ENCODE data around the gene SWT1.

SWT1 gene

GRCh38 chr1:185280589-185280988, 123.6 kb downstream of the SWT1 start:
- H3K4me2 ChIP-seq (ENCODE audit: low read length), result no peak overlapping the region
- no peak for TF ChIP-seq CTCF (IDR thresholded peaks at IDR 0.05; ENCODE audit: low read length)
- TF ChIP-seq EZH2 (IDR thresholded peaks at IDR 0.05; ENCODE audit: borderline replicate concordance, low read length), result no peak

GRCh38 chr1:185281245-185281644, 124.3 kb downstream of the SWT1 start:
- no peaks in the 10 kb centered on the region for H3K36me3 ChIP-seq (ENCODE audit: insufficient read depth, low read length)
- no peaks in the 10 kb centered on the region for H4K20me1 ChIP-seq (ENCODE audit: insufficient read depth, low read length)
- H3K79me2 ChIP-seq (ENCODE audit: insufficient read depth, low read length), result no peaks in the 10 kb centered on the region
- no peaks in the 10 kb centered on the region for H3F3A ChIP-seq (ENCODE audit: insufficient read depth, low read length)
- no peak overlapping the region for H3K27ac ChIP-seq (ENCODE audit: low read depth, low read length, poor library complexity, severe bottlenecking)
- no peaks in the 10 kb centered on the region for H3K4me1 ChIP-seq (ENCODE audit: insufficient read depth, low read length, severe bottlenecking)
- no peak overlapping the region for H3K9ac ChIP-seq (ENCODE audit: low read length)
- no peak overlapping the region for H3K4me2 ChIP-seq (ENCODE audit: low read length)
- H2AFZ ChIP-seq (ENCODE audit: low read length), result no peak overlapping the region
- no peaks in the 10 kb centered on the region for H3K9me2 ChIP-seq (ENCODE audit: low read depth, low read length)
- H3K4me3 ChIP-seq (ENCODE audit: low read depth, low read length, poor library complexity, severe bottlenecking), result no peak overlapping the region
- H3K9me3 ChIP-seq (ENCODE audit: low read length), result no peaks in the 10 kb centered on the region
- TF ChIP-seq EZH2 (IDR thresholded peaks at IDR 0.05; ENCODE audit: borderline replicate concordance, low read length) (no peak), CTCF (IDR thresholded peaks at IDR 0.05; ENCODE audit: low read length) (no peak)
- no peaks in the 10 kb centered on the region for H3K27me3 ChIP-seq (ENCODE audit: insufficient read depth, low read length)

More at GRCh38 chr1:185280589-185280988, 123.6 kb downstream of the SWT1 start:
- no peaks in the 10 kb centered on the region for H4K20me1 ChIP-seq (ENCODE audit: insufficient read depth, low read length)
- no peaks in the 10 kb centered on the region for H3K79me2 ChIP-seq (ENCODE audit: insufficient read depth, low read length)
- no peaks in the 10 kb centered on the region for H3K9me2 ChIP-seq (ENCODE audit: low read depth, low read length)
- H3K36me3 ChIP-seq (ENCODE audit: insufficient read depth, low read length), result no peaks in the 10 kb centered on the region
- H2AFZ ChIP-seq (ENCODE audit: low read length), result no peak overlapping the region
- no peak overlapping the region for H3K27ac ChIP-seq (ENCODE audit: low read depth, low read length, poor library complexity, severe bottlenecking)
- H3K9ac ChIP-seq (ENCODE audit: low read length), result no peak overlapping the region
- no peaks in the 10 kb centered on the region for H3K4me1 ChIP-seq (ENCODE audit: insufficient read depth, low read length, severe bottlenecking)
- H3K9me3 ChIP-seq (ENCODE audit: low read length), result no peaks in the 10 kb centered on the region
- no peaks in the 10 kb centered on the region for H3F3A ChIP-seq (ENCODE audit: insufficient read depth, low read length)
- H3K4me3 ChIP-seq (ENCODE audit: low read depth, low read length, poor library complexity, severe bottlenecking), result no peak overlapping the region
- no peaks in the 10 kb centered on the region for H3K27me3 ChIP-seq (ENCODE audit: insufficient read depth, low read length)

GRCh38 chr1:185284116-185284515, 127.1 kb downstream of the SWT1 start:
- H3K27ac ChIP-seq (ENCODE audit: low read depth, low read length, poor library complexity, severe bottlenecking), result no peak overlapping the region

More at GRCh38 chr1:185284116-185284515, 127.1 kb downstream of the SWT1 start:
- H3K9me2 ChIP-seq (ENCODE audit: low read depth, low read length), result no peaks in the 10 kb centered on the region
- H3F3A ChIP-seq (ENCODE audit: insufficient read depth, low read length), result no peaks in the 10 kb centered on the region
- no peak overlapping the region for H2AFZ ChIP-seq (ENCODE audit: low read length)
- no peaks in the 10 kb centered on the region for H3K9me3 ChIP-seq (ENCODE audit: low read length)
- H3K36me3 ChIP-seq (ENCODE audit: insufficient read depth, low read length), result no peaks in the 10 kb centered on the region
- TF ChIP-seq CTCF (IDR thresholded peaks at IDR 0.05; ENCODE audit: low read length), result no peak
- no peak for TF ChIP-seq EZH2 (IDR thresholded peaks at IDR 0.05; ENCODE audit: borderline replicate concordance, low read length)
- H3K4me3 ChIP-seq (ENCODE audit: low read depth, low read length, poor library complexity, severe bottlenecking), result no peak overlapping the region
- H4K20me1 ChIP-seq (ENCODE audit: insufficient read depth, low read length), result no peaks in the 10 kb centered on the region
- no peak overlapping the region for H3K9ac ChIP-seq (ENCODE audit: low read length)
- no peaks in the 10 kb centered on the region for H3K4me1 ChIP-seq (ENCODE audit: insufficient read depth, low read length, severe bottlenecking)
- no peaks in the 10 kb centered on the region for H3K27me3 ChIP-seq (ENCODE audit: insufficient read depth, low read length)
- no peaks in the 10 kb centered on the region for H3K79me2 ChIP-seq (ENCODE audit: insufficient read depth, low read length)
- H3K4me2 ChIP-seq (ENCODE audit: low read length), result no peak overlapping the region
